ENCODE results near the gene IGFL3.
"Not testable (repeated sequence)": the region's sequence is repeated elsewhere in the genome, so short reads cannot be mapped to it uniquely, and the experiment has no call there.

The IGFL3 gene

DNA sequence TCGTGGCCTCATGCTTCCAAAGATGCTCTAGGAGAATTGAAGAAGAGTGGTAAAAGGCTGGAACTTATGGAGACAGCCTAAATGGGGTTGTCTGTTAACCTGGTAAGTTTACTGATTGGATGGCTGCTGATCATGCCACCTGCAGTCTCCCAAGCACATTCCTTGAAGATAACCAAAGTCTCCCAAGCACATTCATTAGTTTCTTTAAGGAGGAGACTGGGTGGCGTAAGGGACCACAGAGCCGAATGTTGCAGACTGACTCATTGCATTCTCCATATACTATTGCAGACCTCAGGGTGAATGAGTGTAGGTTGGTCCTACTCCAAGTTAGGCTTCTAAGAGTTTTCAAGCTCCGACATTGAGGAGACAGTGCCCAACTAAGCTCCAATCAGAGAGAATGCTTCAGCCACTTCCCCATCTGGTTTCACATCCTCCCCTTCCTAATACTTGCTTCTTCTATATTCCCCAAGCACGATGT lies at the start of gene IGFL3:
IGFL3 (minus strand) TSS at position 51 of the 478 bp plus-strand sequence; CDS start at position 12, 39 bp downstream.
- DNase-seq, result no peak

GRCh38 chr19:46173886-46174480 lies 49.5 kb upstream of the IGFL3 start:
- DNase-seq, result no peak

GRCh38 chr19:46162731-46163130 lies 38.2 kb upstream of the IGFL3 start:
- DNase-seq, result no peak

DNA sequence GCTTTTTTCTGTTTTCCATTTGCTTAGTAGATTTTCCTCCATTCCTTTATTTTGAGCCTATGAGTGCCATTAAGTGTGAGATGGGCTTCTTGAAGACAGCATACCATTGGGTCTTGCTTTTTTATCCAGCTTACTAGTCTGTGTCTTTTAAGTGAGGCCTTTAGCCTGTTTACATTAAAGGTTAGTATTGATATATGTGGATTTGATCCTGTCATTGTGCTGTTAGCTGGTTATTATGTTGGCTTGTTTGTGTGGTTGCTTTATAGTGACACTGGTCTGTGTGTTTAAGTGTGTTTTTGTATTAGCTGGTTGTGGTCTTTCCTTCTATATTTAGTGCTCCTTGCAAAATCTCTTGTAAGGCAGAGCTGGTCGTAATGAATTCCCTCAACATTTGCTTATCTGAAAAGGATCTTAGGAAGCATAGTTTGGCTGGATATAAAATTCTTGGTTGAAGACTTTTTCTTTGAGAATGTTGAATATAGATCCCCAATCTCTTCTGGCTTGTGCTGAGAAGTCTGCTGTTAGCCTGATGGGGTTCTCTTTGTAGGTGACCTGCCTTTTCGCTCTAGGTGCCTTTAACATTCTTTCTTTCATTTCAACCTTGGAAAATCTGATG lies 37.3 kb upstream of the IGFL3 start:
- not testable (repeated sequence) for DNase-seq

- DNase-seq, result no peak
Observed at GRCh38 chr19:46160233-46160775, 35.8 kb upstream of the IGFL3 start.

GRCh38 chr19:46159418-46160232 lies 35.1 kb upstream of the IGFL3 start:
- no peak for DNase-seq

GRCh38 chr19:46155237-46155636 lies 30.7 kb upstream of the IGFL3 start:
- no peak for DNase-seq

DNA sequence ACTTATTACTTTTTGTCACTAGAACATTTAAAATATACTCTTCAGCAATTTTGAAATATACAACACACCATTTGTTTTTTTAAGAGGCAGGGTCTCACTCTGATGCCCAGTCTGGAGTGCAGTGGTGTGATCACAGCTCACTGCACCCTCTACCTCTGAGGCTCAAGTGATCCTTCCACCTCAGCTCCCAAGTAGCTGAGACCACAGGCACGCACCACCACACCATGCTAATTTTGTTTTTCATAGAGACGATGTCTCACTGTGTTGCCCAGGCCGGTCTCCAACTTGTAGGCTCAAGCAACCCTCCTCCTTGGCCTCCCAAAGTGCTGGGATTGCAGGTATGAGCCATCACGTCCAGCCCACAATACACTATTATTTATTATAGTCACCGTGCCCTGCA lies 26.1 kb upstream of the IGFL3 start:
- no peak for DNase-seq

- DNase-seq, result no peak
Observed at GRCh38 chr19:46147791-46148288, 23.4 kb upstream of the IGFL3 start, which contains the start of gene IGFL2. IGFL2 (plus strand) TSS chr19:46148238; CDS start chr19:46148279, 41 bp downstream.

GRCh38 chr19:46147166-46147740 lies 22.8 kb upstream of the IGFL3 start:
- DNase-seq, result no peak

GRCh38 chr19:46144756-46145155 lies 20.3 kb upstream of the IGFL3 start:
- no peak for DNase-seq

DNA sequence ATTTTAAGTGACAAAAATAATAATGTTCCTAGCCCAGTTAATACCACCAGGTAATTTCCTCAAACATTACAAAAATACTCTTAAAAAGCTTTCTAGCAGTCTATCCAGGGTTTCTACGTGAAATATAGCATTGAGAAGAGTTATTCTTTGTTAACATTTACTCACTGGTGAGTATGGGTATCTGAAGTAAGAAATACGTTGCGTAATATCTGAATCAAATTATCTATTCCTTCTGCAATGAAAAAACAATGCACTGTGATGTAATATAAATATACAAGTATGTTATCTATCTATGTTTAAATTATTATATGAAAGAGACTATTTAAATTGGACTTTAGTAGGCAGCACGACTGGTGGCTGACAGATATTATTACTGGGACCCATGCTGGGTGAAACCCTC lies 17.8 kb upstream of the IGFL3 start:
- no peak for DNase-seq

DNA sequence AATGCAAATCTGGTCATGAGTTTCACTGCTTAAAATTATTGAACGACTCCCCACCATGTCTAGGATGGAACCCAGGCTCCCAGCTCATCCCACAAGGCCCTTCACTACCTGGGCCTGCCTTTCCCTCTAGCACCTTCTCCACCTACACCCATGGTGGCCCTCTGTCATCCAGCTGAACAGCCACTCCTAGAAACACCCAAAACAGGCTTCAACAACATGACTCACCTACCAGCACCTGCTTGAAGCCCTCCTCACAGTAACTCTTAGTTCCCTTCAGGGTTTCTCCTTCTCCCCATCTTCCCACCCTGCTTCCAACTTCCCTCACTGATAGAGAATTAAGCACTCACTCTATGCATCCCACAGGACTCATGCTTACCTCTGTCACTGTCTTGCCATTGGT lies 16.9 kb upstream of the IGFL3 start:
- no peak for DNase-seq

DNA sequence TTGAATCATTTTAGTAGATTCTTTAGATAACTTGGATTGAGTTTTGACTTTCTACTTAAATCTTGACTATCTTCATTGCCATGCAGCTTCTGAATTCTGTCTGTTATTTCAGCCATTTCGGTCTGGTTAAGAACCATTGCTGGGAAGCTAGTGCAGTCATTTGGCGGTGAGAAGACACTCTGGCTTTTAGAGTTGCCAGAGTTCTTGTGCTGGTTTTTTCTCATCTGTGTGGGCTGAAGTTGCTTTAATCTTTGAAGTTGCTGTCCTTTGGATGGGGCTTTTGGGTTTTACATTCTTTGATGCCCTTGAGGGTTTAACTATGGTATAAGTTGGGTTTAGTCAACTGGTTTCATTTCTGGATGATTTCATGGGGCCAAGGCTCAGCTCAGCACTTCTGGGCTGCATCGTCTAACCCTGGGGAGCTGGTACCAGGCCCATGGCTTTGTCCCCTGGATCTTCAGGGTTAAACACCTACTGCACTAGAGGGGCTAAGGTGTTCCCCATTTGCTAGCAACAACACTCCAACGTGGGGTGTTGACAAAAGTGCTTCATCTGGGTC lies 13.5 kb upstream of the IGFL3 start:
- DNase-seq, result no peak

- no peak for DNase-seq
Observed at GRCh38 chr19:46134527-46134926, 10.0 kb upstream of the IGFL3 start.

- DNase-seq, result no peak
Observed at GRCh38 chr19:46133777-46134241, 9.3 kb upstream of the IGFL3 start.

- DNase-seq, result no peak
Observed at GRCh38 chr19:46133101-46133627, 8.7 kb upstream of the IGFL3 start.

DNA sequence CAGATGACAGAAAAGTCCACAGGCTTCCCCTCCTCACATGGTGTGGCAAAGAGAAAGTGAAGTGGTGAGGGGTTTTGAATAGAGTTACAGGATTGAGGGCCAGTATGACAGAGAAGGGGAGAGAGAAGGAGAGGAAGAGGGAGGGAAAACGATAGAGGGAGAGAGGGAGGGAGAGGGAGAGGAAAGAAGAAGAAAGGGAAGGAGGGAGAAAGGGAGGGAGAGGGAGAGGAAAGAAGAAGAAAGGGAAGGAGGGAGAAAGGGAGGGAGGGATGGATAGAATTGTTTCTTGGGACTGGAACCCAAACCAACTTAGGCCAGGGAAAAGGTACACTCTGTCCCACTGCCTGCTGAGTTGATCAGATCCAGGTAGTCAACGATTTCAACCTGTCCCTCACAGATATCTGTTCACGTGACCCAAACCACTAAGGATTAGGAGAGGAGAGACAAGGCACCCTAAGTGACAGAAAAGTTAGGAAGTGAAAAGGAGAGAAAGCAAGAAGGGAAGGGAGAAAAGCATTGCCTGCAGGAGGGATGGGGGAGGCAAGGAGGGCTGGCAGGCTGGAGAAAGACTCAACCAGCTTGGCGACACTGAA lies 8.1 kb upstream of the IGFL3 start:
- no peak for DNase-seq

GRCh38 chr19:46131485-46132143 lies 7.1 kb upstream of the IGFL3 start:
- no peak for DNase-seq

DNA sequence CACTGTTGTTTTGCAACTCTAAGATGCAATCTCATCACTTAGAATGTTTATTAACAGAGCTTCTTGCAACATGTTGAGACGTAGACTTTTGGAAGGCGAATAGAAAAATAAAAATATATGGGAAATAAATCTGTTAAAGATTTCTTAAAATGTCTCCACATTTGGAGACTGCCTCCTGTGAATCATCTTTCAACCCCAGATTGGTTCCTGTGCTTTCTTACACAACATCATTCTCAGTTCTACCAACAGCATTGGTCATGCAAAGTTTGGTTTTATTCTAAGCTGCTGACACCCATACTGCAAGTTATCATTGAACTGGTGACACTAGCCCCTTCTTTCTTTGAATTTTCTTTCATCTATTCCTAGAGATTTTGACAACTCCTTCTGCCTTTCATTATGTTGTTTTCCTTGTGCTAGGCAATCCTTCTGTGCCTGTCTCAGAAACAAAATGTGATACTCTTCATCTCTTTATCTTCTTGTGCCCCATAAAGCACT lies 1.6 kb upstream of the IGFL3 start:
- DNase-seq, result no peak

DNA sequence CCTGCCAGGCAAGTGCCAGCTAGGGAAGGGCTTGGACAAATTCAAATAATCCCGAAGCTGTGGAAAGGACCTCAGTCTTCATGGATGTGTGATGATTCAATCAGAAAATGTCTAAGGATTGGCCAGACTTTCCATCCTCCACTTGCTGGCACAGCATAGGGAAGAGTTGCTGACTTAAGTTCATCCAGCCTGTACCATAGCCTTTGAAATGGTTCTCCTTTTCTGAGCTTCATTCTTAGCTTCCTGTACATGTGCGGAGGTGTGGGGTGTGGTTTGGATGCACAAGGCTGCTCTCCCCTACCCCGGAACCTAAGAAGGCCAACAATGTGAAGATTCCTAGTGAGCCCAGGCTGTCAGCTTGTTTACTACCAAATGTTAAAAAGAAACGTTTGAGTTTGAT lies 959 bp upstream of the IGFL3 start:
- no peak for DNase-seq
